ENCODE results near the gene NRSN2.

NRSN2 gene

GRCh38 chr20:396619-397431 lies 49.9 kb downstream of the NRSN2 start:
- no peak for DNase-seq (ENCODE audit: low read depth in 3 of 3)

DNA sequence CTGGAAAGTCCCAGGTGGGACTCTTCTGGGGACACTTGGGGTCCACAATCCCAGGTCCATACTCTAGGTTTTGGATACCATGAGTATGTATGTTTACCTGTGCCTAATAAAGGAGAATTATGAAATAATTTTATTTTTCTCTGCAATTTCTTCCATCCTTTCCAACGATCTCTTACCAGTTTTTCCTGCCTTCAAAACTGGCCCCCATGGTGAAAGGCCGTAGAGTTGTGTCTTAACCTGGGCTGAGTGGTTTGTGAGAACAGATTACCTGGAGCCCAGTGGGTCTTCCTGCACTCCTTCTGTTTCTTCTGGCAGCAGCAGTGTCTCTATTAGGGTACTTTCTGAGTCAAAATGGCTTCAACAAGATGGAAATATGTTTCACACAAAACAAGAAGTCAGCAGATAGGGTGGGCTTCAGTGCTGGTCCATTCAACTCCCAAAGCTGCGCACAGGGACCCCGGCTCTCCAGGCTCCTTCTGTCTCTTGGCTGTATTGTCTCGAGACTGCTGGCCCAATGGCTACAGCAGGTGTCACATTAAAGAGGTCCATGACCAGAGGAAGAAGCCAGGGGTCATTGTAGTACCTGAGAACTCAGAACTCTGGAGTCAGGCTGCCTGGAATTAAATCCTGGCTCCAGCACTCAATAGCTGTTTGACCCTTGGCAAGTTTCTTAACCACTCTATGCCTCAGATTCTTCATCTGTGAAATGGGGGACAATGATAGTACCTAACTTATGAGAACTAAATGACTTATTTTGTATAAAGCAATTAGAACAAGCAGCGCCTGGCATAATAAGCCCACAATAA lies 50.7 kb downstream of the NRSN2 start:
- no peak for DNase-seq (ENCODE audit: low read depth in 3 of 3)

DNA sequence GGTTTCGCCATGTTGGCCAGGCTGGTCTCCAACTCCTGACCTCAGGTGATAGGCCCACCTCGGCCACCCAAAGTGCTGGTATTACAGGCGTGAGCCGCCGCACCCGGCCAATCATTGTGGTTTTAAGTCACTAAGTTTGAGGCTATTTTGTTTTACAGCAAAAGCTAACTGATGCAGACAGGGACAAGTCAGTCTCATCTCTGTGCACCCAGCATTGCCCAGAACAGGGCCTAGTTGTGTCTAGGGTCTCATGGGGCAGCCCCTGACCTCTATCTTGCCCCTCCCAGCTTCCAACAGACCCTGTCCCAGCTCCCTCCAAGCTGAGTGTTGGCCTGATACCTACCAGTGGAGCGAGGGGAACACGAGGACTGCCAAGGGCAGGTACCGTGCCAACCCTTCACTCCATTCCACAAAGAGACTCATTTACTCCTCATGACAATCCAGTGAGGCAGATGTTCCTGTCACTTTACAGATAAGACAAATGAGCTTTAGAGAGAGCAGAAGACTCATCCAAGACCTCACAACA lies 52.3 kb downstream of the NRSN2 start:
- DNase-seq (ENCODE audit: low read depth in 3 of 3): no peak

GRCh38 chr20:400128-400453 lies 53.2 kb downstream of the NRSN2 start:
- no peak for DNase-seq (ENCODE audit: low read depth in 3 of 3)

GRCh38 chr20:400454-401275 lies 53.8 kb downstream of the NRSN2 start:
- DNase-seq (ENCODE audit: low read depth in 3 of 3): no peak

DNA sequence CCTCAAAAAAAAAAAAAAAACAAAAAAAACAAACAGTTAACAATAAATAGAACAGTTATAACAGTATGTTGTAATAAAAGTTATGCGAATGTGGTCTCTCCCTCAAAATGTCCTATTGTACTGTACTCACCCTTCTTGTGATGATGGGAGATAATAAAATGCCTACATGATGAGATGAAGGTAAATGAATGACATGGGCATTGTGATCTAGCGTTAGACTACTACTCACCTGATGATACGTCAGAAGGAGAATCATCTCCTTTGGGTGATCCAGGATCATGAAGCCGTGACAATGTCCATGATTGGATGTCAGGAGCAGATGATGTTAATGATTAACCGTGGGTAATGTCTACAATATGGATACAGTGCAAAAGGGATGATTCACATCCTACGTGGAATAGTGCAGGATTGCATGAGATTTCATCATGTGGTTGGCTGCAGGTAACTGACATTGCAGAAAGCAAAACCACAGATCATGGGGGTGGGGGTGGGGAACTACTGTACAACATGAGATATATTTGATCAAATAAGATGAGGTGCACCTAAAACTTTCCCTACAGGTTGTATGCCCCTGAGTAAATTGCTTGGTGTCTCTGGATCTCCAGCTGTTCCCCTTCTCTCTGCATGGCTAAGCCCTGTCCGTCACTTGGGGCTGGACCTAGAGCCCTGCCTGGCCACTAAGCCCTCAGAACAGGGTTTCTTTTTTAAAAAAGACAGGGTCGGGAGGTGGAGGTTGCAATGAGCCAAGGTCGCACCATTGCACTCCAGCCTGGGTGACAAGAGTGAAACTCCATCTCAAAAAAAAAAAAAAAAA lies 55.0 kb downstream of the NRSN2 start:
- no peak for DNase-seq (ENCODE audit: low read depth in 3 of 3)

DNA sequence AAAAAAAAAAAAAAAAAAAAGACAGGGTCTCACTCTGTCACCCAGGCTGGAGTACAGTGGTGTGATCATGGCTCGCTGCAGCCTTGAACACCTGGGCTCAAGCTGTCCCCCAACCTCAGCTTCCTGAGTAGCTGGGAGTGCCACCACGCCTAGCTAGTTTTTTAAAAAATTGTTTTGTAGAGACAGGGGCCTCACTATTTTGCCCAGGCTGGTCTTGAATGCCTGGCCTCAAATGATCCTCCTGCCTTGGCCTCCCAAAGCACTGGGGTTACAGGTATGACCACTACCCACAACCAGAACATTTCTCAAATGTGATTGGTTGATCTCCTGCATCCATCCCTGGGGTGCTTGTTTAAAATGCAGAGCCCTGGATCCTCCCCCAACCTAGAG lies 55.6 kb downstream of the NRSN2 start:
- no peak for DNase-seq (ENCODE audit: low read depth in 3 of 3)

GRCh38 chr20:402898-403581 lies 56.1 kb downstream of the NRSN2 start:
- DNase-seq (ENCODE audit: low read depth in 3 of 3): no peak

GRCh38 chr20:403582-403957 lies 56.7 kb downstream of the NRSN2 start:
- DNase-seq (ENCODE audit: low read depth in 3 of 3): no peak

DNA sequence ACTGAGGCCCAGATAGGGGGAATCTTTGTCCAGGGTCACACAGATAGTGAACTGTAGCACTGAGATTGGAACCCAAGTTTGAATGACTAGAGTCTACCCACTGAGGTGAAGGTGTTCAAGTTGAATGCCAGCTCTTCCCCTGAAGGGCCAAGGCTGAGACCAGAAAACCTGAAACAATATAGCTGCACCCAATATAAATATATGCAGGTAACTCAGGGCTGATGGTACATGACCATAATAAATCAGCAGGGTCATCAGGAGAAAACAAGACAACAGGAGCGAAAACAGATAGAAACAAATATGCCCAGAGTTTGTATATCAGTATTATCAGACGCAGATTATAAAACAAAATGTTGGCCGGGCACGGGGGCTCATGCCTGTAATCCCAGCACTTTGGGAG lies 57.2 kb downstream of the NRSN2 start:
- no peak for DNase-seq (ENCODE audit: low read depth in 3 of 3)
